WTC11 (cell line): Measurements from ENCODE around the gene SART3. TPM values are rescaled to one million over a fixed set of nuclear protein-coding genes. Genes with fewer than 3 reads are reported as not detected.

Experiments used
- ATF2 ChIP-seq: sonication (generic); formaldehyde crosslinking; IDR thresholded peaks from 2 replicates; pipeline ENCODE4 v1.8.1; 2022; ENCODE audit warnings: low read depth, missing genetic modification reagents, borderline replicate concordance
- CBFB ChIP-seq: sonication (generic); formaldehyde crosslinking; IDR thresholded peaks from 2 replicates; pipeline ENCODE4 v1.8.1; 2022; ENCODE audit warnings: mild to moderate bottlenecking, low read depth, missing genetic modification reagents
- CREB1 ChIP-seq: sonication (generic); formaldehyde crosslinking; IDR thresholded peaks from 2 replicates; pipeline ENCODE4 v1.8.0; 2023; ENCODE audit warnings: mild to moderate bottlenecking, missing genetic modification reagents
- CREM ChIP-seq: sonication (generic); formaldehyde crosslinking; IDR thresholded peaks from 2 replicates; pipeline ENCODE4 v1.8.1; 2022; ENCODE audit warnings: mild to moderate bottlenecking, missing genetic modification reagents, moderate library complexity
- FOXK1 ChIP-seq: sonication (generic); formaldehyde crosslinking; IDR thresholded peaks from 2 replicates; pipeline ENCODE4 v1.8.0; 2022; ENCODE audit warnings: mild to moderate bottlenecking, moderate library complexity, missing genetic modification reagents
- FOXP1 ChIP-seq: sonication (generic); formaldehyde crosslinking; IDR thresholded peaks from 2 replicates; pipeline ENCODE4 v1.8.0; 2022; ENCODE audit warnings: missing genetic modification reagents, mild to moderate bottlenecking, moderate library complexity, borderline replicate concordance
- GABPB1 ChIP-seq: sonication (generic); formaldehyde crosslinking; IDR thresholded peaks from 2 replicates; pipeline ENCODE4 v1.8.1; 2023; ENCODE audit warnings: mild to moderate bottlenecking, missing genetic modification reagents
- GRHL2 ChIP-seq: fragments of 250-450 bp; sonication (Bioruptor Pico); IDR thresholded peaks from 2 replicates; pipeline ENCODE4 v1.8.0; 2022; ENCODE audit warnings: mild to moderate bottlenecking, moderate library complexity; ENCODE audit not compliant: insufficient replicate concordance, severe bottlenecking
- HMGXB4 ChIP-seq: sonication (generic); formaldehyde crosslinking; IDR thresholded peaks from 2 replicates; pipeline ENCODE4 v1.8.1; 2023; ENCODE audit warnings: mild to moderate bottlenecking, moderate library complexity, missing genetic modification reagents
- NR1H2 ChIP-seq: sonication (generic); formaldehyde crosslinking; IDR thresholded peaks from 2 replicates; pipeline ENCODE4 v1.9.0; 2021; ENCODE audit warnings: mild to moderate bottlenecking, moderate library complexity, missing genetic modification reagents
- PRDM15 ChIP-seq: sonication (generic); formaldehyde crosslinking; IDR thresholded peaks from 2 replicates; pipeline ENCODE4 v1.8.0; 2022; ENCODE audit warnings: missing genetic modification reagents
- SMAD4 ChIP-seq: sonication (generic); formaldehyde crosslinking; IDR thresholded peaks from 2 replicates; pipeline ENCODE4 v1.8.0; 2022; ENCODE audit warnings: mild to moderate bottlenecking, missing genetic modification reagents
- SP1 ChIP-seq: sonication (generic); formaldehyde crosslinking; conservative IDR thresholded peaks from 2 replicates; pipeline ENCODE4 v1.8.1; 2022; ENCODE audit warnings: missing genetic modification reagents
- TCF7 ChIP-seq: sonication (generic); formaldehyde crosslinking; IDR thresholded peaks from 2 replicates; pipeline ENCODE4 v1.8.0; 2022; ENCODE audit warnings: mild to moderate bottlenecking, low read depth, missing genetic modification reagents, moderate library complexity
- ZNF416 ChIP-seq: fragments of 250-450 bp; sonication (Bioruptor Pico); IDR thresholded peaks from 2 replicates; pipeline ENCODE4 v1.9.0; 2021; ENCODE audit warnings: mild to moderate bottlenecking, inconsistent platforms
- ZNF532 ChIP-seq: fragments of 250-450 bp; sonication (Bioruptor Pico); IDR thresholded peaks from 2 replicates; pipeline ENCODE4 v1.9.0; 2021; ENCODE audit warnings: mild to moderate bottlenecking, borderline replicate concordance
- ZNF671 ChIP-seq: fragments of 250-450 bp; sonication (Bioruptor Pico); IDR thresholded peaks from 2 replicates; pipeline ENCODE4 v1.8.0; 2021; ENCODE audit warnings: mild to moderate bottlenecking
- total RNA-seq: library from RNA; stranded (reverse); gene quantifications from 3 replicates; pipeline ENCODE4 v1.2.3, GENCODE V29; 2021
- TF ChIP-seq, protein P1 (sequence below): sonication (generic); formaldehyde crosslinking; IDR thresholded peaks from 2 replicates; pipeline ENCODE4 v1.8.1; 2023; ENCODE audit warnings: mild to moderate bottlenecking, missing genetic modification reagents
- TF ChIP-seq, protein P2 (sequence below): sonication (generic); formaldehyde crosslinking; IDR thresholded peaks from 2 replicates; pipeline ENCODE4 v1.8.0; 2022; ENCODE audit warnings: mild to moderate bottlenecking, missing genetic modification reagents
- TF ChIP-seq, protein P3 (sequence below): sonication (generic); formaldehyde crosslinking; IDR thresholded peaks from 2 replicates; pipeline ENCODE4 v1.8.1; 2023; ENCODE audit warnings: mild to moderate bottlenecking, missing genetic modification reagents, moderate library complexity
- TF ChIP-seq, protein P4 (sequence below): sonication (generic); formaldehyde crosslinking; IDR thresholded peaks from 2 replicates; pipeline ENCODE4 v1.8.0; 2022; ENCODE audit warnings: mild to moderate bottlenecking, missing genetic modification reagents

The SART3 gene
- total RNA-seq, 1 experiment from 2014 or later: 91.2 TPM

- TF ChIP-seq PRDM15 (CRISPR knock-in tag) (0 out of 2 replicates have a peak, but pooled peaks have one; percentile 5), FOXP1 (CRISPR knock-in tag) (peak; percentile 91), FOXK1 (peak; percentile 81), NR1H2 (no peak), ZNF671 (CRISPR knock-in tag) (0 out of 2 replicates have a peak, but pooled peaks have one; percentile 38), SMAD4 (CRISPR knock-in tag) (no peak), CREM (CRISPR knock-in tag) (peak; percentile 96), ZNF416 (peak; percentile 83), ZNF532 (CRISPR knock-in tag) (no peak), HMGXB4 (CRISPR knock-in tag) (0 out of 2 replicates have a peak, but pooled peaks have one; percentile 71), CREB1 (peak; percentile 15; the same call in 1 of the 2 replicates), GRHL2 (CRISPR knock-in tag) (no peak), SP1 (CRISPR knock-in tag) (peak; percentile 99), TCF7 (CRISPR knock-in tag) (no peak), CBFB (CRISPR knock-in tag) (no peak), GABPB1 (CRISPR knock-in tag) (peak; percentile 43; the same call in 1 of the 2 replicates), ATF2 (CRISPR knock-in tag) (no peak)
- TF ChIP-seq, protein P1, sequence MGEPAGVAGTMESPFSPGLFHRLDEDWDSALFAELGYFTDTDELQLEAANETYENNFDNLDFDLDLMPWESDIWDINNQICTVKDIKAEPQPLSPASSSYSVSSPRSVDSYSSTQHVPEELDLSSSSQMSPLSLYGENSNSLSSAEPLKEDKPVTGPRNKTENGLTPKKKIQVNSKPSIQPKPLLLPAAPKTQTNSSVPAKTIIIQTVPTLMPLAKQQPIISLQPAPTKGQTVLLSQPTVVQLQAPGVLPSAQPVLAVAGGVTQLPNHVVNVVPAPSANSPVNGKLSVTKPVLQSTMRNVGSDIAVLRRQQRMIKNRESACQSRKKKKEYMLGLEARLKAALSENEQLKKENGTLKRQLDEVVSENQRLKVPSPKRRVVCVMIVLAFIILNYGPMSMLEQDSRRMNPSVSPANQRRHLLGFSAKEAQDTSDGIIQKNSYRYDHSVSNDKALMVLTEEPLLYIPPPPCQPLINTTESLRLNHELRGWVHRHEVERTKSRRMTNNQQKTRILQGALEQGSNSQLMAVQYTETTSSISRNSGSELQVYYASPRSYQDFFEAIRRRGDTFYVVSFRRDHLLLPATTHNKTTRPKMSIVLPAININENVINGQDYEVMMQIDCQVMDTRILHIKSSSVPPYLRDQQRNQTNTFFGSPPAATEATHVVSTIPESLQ: no peak
- TF ChIP-seq, protein P2, sequence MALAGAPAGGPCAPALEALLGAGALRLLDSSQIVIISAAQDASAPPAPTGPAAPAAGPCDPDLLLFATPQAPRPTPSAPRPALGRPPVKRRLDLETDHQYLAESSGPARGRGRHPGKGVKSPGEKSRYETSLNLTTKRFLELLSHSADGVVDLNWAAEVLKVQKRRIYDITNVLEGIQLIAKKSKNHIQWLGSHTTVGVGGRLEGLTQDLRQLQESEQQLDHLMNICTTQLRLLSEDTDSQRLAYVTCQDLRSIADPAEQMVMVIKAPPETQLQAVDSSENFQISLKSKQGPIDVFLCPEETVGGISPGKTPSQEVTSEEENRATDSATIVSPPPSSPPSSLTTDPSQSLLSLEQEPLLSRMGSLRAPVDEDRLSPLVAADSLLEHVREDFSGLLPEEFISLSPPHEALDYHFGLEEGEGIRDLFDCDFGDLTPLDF: no peak
- TF ChIP-seq, protein P3, sequence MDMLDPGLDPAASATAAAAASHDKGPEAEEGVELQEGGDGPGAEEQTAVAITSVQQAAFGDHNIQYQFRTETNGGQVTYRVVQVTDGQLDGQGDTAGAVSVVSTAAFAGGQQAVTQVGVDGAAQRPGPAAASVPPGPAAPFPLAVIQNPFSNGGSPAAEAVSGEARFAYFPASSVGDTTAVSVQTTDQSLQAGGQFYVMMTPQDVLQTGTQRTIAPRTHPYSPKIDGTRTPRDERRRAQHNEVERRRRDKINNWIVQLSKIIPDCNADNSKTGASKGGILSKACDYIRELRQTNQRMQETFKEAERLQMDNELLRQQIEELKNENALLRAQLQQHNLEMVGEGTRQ (CRISPR knock-in tag): 0 out of 2 replicates have a peak, but pooled peaks have one; percentile 2
- TF ChIP-seq, protein P4, sequence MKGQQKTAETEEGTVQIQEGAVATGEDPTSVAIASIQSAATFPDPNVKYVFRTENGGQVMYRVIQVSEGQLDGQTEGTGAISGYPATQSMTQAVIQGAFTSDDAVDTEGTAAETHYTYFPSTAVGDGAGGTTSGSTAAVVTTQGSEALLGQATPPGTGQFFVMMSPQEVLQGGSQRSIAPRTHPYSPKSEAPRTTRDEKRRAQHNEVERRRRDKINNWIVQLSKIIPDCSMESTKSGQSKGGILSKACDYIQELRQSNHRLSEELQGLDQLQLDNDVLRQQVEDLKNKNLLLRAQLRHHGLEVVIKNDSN (CRISPR knock-in tag): no peak
Observed at GRCh38 chr12:108562348-108563135, 1.6 kb upstream of the SART3 start, which contains the start of gene ISCU (continued).
